Peyer's patch (tissue), 4 donors: ENCODE results near the gene BOLL.

ENCODE experiments used
- CTCF ChIP-seq, 6 experiments: fragments of 450-650 bp in 4 of 6; fragments of 200-600 bp in 2 of 6; sonication (generic) in 1 of 6; IDR thresholded peaks; one replicate each; pipeline ENCODE4 v1.5.1; 2017 to 2019; ENCODE audit warnings: antibody characterized with exemption in 6 of 6, mild to moderate bottlenecking in 3 of 6, moderate library complexity in 1 of 6
- POLR2A ChIP-seq, 2 donors: fragments of 450-650 bp; IDR thresholded peaks; one replicate each; pipeline ENCODE4 v1.5.1; 2017; ENCODE audit warnings: antibody characterized with exemption in 2 of 2, mild to moderate bottlenecking in 2 of 2, moderate library complexity in 2 of 2

- TF ChIP-seq CTCF (IDR thresholded peaks at IDR 0.05) (no peak), POLR2A (IDR thresholded peaks at IDR 0.05) (no peak)
These were observed 24.8 kb downstream of the BOLL start for GRCh38 chr2:197760293-197760657.
